T-helper 22 cell (primary cell): ENCODE measurements around the gene COL5A2.

Experiments
- DNase-seq: peaks from one replicate; pipeline ENCODE4 v3.0.0-alpha.2; 2020; ENCODE audit warnings: low read depth

The COL5A2 gene

GRCh38 chr2:189147361-189147760 is 32.2 kb downstream of the COL5A2 start:
- DNase-seq: no peak

DNA sequence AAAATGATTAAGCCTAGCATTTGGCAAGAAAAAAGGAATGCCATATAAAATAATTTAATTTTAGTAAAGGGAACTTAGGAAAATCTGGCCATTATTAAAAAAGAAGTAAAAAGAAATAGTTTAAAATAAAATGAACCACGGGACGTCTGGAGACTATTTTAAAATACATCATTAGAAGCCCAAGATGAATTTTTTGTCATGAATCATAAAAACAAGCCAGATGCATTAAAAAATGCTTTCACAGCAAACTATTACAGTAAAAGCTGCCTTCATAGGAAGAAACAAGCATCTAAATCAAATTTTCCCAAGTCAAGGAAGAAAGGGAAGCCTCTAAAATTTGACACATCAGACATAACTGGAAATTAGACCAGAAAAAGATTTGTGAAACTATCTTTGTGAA is 33.0 kb downstream of the COL5A2 start:
- no peak for DNase-seq

DNA sequence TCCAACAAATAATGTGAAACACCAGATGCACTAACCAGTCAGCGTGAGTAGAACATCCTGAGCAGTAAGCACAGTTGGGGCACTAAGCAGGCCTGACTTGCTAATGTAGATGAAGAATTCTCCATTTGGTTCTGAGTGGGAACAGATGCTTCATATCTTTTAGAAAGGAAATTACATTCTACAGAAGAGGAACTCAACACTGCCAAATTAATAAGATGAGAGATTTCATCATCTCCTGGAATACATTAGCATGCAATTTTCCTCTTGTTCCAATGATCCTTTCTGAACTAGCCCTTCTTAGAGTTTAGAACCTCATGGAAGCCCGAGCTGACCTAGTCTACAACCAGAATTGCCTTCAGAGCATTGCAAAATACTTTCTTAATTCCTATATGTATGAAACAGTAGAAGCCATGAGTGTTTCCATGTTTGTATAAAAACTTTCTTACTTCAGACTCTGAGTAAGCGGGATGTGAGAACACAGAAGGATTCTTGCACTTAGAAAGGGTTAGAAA is 34.8 kb downstream of the COL5A2 start:
- DNase-seq: no peak

DNA sequence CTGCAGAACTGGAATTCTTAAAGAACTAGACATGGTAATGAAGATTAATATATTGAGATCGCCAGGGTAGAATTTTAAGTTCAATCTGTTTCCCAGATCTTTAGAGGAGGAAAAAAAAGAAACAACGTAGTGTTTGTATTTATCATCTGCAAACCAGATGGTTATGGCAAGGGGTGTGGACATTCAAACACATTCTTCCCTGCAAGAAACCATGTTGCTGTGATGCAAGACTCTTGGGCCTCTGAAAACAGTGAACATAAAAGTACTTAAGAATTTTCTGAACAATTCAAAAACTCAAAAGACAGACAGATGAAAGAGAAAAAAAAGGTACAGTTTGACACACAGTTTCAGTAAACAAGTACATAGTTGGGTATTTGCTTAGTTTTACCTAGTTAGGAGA is 35.6 kb downstream of the COL5A2 start:
- DNase-seq: no peak

GRCh38 chr2:189142893-189143759 is 36.4 kb downstream of the COL5A2 start:
- no peak for DNase-seq

DNA sequence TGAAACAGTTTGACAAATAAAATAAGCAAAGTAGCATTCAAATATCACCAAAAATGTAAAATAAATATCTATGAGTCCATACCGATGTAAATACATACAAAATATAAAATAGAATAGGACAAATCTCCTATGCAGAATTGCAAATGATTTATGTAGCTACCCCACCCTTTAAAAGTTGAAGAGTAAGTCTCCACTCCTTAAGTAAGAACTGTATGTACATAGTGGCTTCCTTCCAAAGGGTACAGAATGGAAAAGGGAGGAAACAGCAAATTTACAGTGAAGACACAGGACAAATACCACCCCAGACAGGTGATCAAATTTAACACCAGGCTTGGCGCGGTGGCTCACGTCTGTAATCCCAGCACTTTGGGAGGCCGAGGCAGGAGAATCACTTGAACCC is 40.8 kb downstream of the COL5A2 start:
- DNase-seq: no peak

DNA sequence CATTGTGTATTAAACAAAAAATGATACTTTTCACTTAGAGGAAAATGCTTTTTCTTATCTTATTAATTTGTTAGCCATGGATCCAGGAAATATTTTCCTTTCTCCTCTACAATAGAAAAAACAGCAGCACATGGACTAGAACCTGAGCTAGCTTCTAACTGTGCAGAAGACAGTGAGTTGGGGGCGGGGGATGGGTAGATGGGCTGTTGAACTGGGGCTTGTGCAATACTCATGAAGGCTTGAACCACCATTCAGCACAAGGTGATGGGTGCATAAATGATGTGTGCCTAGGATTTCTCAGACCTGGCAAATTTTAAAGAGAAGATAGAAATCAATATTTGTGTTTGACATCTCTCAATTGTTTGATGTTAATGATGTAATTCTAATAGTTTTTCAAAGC is 42.0 kb downstream of the COL5A2 start:
- no peak for DNase-seq

DNA sequence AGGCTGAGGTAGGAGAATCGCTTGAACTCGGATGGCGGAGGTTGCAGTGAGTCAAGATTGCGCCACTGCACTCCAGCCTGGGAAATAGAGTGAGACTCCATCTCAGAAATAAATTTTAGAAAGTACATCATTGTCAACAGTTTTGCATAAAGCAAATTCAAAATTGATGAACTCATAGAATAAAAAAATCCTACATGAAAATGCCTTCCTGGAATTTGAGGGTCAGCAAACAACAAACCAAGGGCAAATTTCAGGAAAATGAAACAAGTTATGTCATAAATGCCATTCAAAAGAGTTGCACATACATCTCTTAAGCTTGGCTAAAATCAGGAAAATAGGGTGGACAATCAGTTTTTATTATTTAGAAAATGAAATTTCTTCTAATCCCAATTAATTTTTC is 45.1 kb downstream of the COL5A2 start:
- DNase-seq: no peak

GRCh38 chr2:189131991-189132390 is 47.6 kb downstream of the COL5A2 start:
- DNase-seq: no peak

DNA sequence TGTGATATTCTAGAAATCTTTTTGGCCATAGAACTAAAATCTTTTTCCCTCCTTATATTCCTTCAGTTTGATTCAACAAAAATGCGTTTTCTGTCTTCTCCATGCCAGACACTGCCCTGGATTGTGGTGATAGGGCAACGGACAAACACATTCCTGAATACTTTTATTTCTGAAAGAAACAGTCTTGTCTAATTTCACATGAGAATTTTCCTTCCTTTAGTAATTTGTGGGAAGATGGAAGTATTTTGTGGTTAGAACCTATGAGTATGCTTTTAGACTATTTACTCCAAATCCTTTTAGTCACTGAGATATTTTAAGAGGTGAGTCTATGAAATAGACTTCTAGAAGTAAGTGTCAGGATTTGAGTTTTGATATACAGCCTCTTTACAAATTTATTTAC is 49.6 kb downstream of the COL5A2 start:
- DNase-seq: no peak

- no peak for DNase-seq
Observed at GRCh38 chr2:189128970-189129369, 50.6 kb downstream of the COL5A2 start.

GRCh38 chr2:189127756-189128155 is 51.8 kb downstream of the COL5A2 start:
- no peak for DNase-seq

GRCh38 chr2:189125195-189125594 is 54.4 kb downstream of the COL5A2 start:
- DNase-seq: no peak

GRCh38 chr2:189124175-189124574 is 55.4 kb downstream of the COL5A2 start:
- DNase-seq: no peak

DNA sequence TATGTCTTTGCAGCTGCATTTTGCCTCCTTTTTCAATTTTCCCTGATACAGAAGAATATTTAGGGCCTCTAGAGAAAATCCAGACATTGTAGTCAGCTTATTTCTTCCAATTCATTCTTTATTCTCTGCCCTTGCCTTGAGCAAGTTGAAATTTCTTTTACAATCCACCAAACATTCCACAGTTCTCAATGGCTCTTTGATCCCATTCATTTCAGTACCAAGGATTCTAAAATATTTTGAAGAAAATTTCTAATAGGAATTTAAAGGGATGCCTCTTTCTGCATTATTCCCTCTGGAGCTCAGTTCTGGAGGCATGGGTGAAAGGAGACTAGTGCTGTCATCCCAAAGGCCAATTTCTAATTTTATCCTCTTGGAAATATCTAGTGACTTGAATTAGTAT is 61.2 kb downstream of the COL5A2 start:
- no peak for DNase-seq

DNA sequence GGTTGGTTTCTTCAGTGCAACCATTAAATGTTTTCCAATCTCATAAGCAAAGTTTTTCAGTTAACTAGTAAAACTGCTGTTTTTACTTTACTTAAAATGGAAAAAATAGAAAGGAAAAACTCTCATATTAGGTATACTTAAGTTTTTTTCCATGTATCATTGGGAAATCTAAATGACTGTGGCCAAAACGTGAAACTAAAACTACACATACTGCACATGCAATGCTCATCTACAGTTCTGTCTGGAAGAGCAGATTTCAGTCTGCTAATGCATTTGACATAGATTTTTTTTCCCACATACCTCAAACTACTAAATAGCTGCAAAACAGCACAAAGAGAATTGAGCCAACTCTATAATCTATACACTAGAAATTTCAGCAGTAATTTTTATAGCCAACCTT is 62.6 kb downstream of the COL5A2 start:
- no peak for DNase-seq

DNA sequence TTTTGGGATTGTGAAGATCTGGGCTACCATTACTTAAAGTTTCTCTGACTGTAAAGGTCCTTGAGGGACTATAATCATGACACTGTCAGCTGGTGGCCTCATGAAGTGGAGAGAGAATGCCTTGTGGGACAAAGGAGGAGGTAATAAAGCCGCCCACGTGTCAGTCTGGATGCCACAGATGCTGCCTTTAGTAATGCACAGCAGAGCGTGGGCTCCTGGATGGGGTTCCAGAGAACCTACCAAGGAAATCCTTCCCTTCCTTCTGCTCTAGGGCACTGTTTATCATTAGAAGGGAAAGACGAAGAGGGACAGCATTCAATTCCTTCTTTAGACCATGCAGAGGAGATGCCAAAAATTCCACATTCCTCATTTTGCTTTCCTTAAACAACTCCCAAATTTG is 63.5 kb downstream of the COL5A2 start:
- DNase-seq: no peak

DNA sequence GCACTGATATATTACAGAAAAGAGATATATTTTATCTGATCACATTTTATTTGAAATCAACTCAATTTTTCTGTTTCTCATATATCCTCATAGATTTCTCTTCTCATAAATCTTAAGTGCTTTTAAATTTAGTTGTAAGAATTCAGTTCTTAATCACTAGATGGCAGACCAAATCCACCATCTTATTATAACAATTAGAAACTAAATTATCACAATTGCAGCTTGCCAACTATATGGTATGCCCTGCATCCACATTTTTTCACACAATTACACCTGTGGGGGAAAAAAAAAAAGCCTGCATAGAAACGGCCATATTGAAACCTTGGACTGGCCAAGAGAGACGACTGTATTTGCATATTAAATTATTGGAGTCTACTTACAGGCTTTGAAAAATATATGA is 64.4 kb downstream of the COL5A2 start:
- DNase-seq: no peak

- DNase-seq: no peak
Observed at GRCh38 chr2:189113963-189114362, 65.6 kb downstream of the COL5A2 start.

DNA sequence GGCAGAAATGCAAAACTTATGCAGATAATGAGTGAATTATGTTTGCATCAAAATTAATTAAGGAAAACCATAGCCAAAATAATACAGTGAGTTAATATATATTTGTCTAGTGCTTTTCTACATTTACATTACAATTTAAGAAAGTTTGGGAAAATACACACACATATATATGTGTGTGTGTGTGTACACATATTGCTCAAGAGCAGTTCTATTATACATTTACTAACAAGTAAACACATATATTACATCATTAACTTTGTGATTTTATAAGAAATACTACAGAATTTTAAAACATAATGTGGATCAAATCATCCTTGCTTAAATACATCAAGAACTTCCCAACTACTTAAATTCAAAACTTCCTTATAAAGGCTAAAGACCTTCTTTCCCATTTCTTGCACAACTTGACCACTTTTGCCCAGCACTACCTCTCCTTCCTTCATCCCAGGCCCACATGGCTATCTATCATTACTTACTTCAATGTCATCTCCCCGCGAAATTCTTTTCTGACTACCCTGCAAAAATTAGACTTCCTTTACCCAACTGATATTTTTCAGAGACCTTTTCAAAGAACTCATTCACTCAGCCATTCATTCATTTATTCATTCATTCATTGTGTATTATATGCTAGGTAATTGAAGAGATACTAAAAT is 68.4 kb downstream of the COL5A2 start:
- no peak for DNase-seq

GRCh38 chr2:189109921-189110397 is 69.6 kb downstream of the COL5A2 start:
- DNase-seq: no peak

DNA sequence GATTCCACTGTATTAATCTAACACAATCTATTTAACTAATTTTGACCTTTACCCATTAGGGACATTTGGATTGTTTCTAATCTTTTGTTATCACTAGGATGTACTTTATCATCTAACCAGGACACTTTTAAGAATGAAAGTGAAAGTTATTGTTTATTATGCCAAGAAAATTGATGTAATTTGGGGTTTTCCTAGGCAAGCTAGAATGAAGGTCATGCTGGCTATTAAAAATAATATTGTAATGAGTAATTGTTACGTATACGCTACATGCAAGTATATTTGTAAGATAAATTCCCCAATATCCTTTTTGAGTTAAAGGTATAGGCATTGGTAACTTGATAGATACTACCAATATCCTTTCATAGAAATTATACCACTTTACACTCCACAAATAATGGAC is 74.6 kb downstream of the COL5A2 start:
- no peak for DNase-seq

DNA sequence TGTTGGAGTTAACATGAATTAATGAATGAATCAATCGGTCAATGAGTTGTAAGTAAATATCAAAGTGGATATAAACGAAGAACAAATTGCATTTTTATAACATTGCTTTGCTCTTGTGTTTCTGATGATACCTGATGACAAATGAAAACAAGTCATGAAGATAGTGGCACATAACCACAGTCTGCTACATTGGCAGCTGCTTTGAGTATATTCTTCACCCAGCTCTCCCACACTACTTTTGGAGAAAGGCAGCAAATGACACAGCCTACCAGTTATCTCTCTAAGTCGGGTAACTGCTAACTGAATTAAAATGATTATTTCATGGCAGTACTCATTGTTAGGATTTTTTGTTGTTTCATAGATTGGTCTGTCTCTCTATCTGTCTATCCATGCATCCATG is 76.8 kb downstream of the COL5A2 start:
- no peak for DNase-seq
